NOMO-1 (cell line): ENCODE data around the gene ZMYND8.

Experiments
- DNase-seq, 2 experiments: peaks; one replicate each; lab custom pipeline; 2025; ENCODE audit not compliant: unreplicated experiment in 2 of 2; lab: John Stamatoyannopoulos, UW

ZMYND8 gene

GRCh38 chr20:47335251-47336128 lies 21.0 kb downstream of the ZMYND8 start:
- no peak for DNase-seq

GRCh38 chr20:47334022-47334551 lies 22.4 kb downstream of the ZMYND8 start:
- DNase-seq = no peak

GRCh38 chr20:47332381-47333206 lies 23.9 kb downstream of the ZMYND8 start:
- DNase-seq = no peak

GRCh38 chr20:47330933-47331708 lies 25.4 kb downstream of the ZMYND8 start:
- no peak for DNase-seq

GRCh38 chr20:47330071-47330470 lies 26.4 kb downstream of the ZMYND8 start:
- no peak for DNase-seq

- no peak for DNase-seq
Measured at GRCh38 chr20:47328129-47328528, 28.4 kb downstream of the ZMYND8 start.

GRCh38 chr20:47327711-47328110 lies 28.8 kb downstream of the ZMYND8 start:
- DNase-seq = no peak

GRCh38 chr20:47326658-47327268 lies 29.7 kb downstream of the ZMYND8 start:
- no peak for DNase-seq

GRCh38 chr20:47325242-47325641 lies 31.3 kb downstream of the ZMYND8 start:
- DNase-seq = no peak

- DNase-seq = peak; percentile 10 to 17
Measured at GRCh38 chr20:47320990-47321805, 35.3 kb downstream of the ZMYND8 start.

- peak in 1 of 2 experiments; percentile 24 for DNase-seq
Measured at GRCh38 chr20:47319517-47320252, 36.8 kb downstream of the ZMYND8 start.

- peak; percentile 11 to 52 for DNase-seq
Measured at GRCh38 chr20:47318586-47319516, 37.6 kb downstream of the ZMYND8 start.

- DNase-seq = peak; percentile 11 to 27
Measured at GRCh38 chr20:47318027-47318585, 38.4 kb downstream of the ZMYND8 start.

GRCh38 chr20:47317127-47317895 lies 39.2 kb downstream of the ZMYND8 start:
- peak; percentile 46 to 64 for DNase-seq

- DNase-seq = no peak
Measured at GRCh38 chr20:47316776-47317126, 39.7 kb downstream of the ZMYND8 start.

- DNase-seq = no peak
Measured at GRCh38 chr20:47315339-47316056, 41.0 kb downstream of the ZMYND8 start.
